Measurements from ENCODE around the gene CHMP6. TPM values are rescaled to one million over a fixed set of nuclear protein-coding genes. Genes with fewer than 3 reads are reported as not detected.

The CHMP6 gene
- total RNA-seq, 2 donors from 2014 or later = 10.4 to 32.3 TPM

- DNase-seq (peak in 1 of 4 donors; percentile 5), ATAC-seq (no peak)
- 94 to 97% methylated on average over 17 of the region's 17 CpGs for WGBS, 2 donors
- peaks cover 0 to 8% of the 10 kb centered on the region in 2 donors for H3K36me3 ChIP-seq (replicated peaks in 1 of 2; ENCODE audit: insufficient read depth in 1 of 2, low read depth in 2 of 2)
- intact Hi-C loops (cut with DNase I) = no loop called here
- no peaks in the 10 kb centered on the region for H3K9me3 ChIP-seq
- H3K4me1 ChIP-seq = no peaks in the 10 kb centered on the region
- no peak overlapping the region for H3K4me3 ChIP-seq
- TF ChIP-seq CTCF (IDR thresholded peaks at IDR 0.05) = no peak
- no peak for TF ChIP-seq POLR2A (IDR thresholded peaks at IDR 0.05)
- H3K27ac ChIP-seq = no peak overlapping the region
- H3K27me3 ChIP-seq = no peaks in the 10 kb centered on the region
These were observed 45.9 kb upstream of the CHMP6 start for GRCh38 chr17:80945736-80946135.

- 95 to 99% methylated on average over 8 of the region's 8 CpGs for WGBS, 2 donors
- H3K9me3 ChIP-seq = no peaks in the 10 kb centered on the region
- no peaks in the 10 kb centered on the region for H3K27me3 ChIP-seq
- ATAC-seq = no peak
- no peaks in the 10 kb centered on the region for H3K4me1 ChIP-seq
- TF ChIP-seq CTCF (IDR thresholded peaks at IDR 0.05) = no peak
- no peak for TF ChIP-seq POLR2A (IDR thresholded peaks at IDR 0.05)
- peak in 1 of 4 donors; percentile 1 for DNase-seq
- intact Hi-C loops (cut with DNase I) = no loop called here
- peaks cover 0 to 8% of the 10 kb centered on the region in 2 donors for H3K36me3 ChIP-seq (replicated peaks in 1 of 2; ENCODE audit: insufficient read depth in 1 of 2, low read depth in 2 of 2)
- no peak overlapping the region for H3K27ac ChIP-seq
- no peak overlapping the region for H3K4me3 ChIP-seq
These were observed 45.2 kb upstream of the CHMP6 start for GRCh38 chr17:80946449-80946848.

- Histone ChIP-seq H3K4me3 (no peak overlapping the region), H3K27me3 (no peaks in the 10 kb centered on the region), H3K9me3 (no peaks in the 10 kb centered on the region), H3K27ac (no peak overlapping the region), H3K36me3 (replicated peaks in 1 of 2; ENCODE audit: insufficient read depth in 1 of 2, low read depth in 2 of 2) (peaks cover 0 to 8% of the 10 kb centered on the region in 2 donors), H3K4me1 (no peaks in the 10 kb centered on the region)
- 90 to 94% methylated on average over 19 to 21 of the region's 21 CpGs for WGBS, 2 donors
- ATAC-seq = no peak
- peak in 1 of 4 donors; percentile 2 for DNase-seq
- no peak for TF ChIP-seq POLR2A (IDR thresholded peaks at IDR 0.05)
- TF ChIP-seq CTCF (IDR thresholded peaks at IDR 0.05) = no peak
- intact Hi-C loops (cut with DNase I) = no loop called here
These were observed 44.3 kb upstream of the CHMP6 start for GRCh38 chr17:80947200-80947940.

- DNase-seq (no peak), ATAC-seq (no peak)
- H3K27ac ChIP-seq = no peak overlapping the region
- TF ChIP-seq CTCF (IDR thresholded peaks at IDR 0.05) (no peak), POLR2A (IDR thresholded peaks at IDR 0.05) (no peak)
- H3K4me3 ChIP-seq = no peak overlapping the region
- intact Hi-C loops (cut with DNase I) = no loop called here
- H3K27me3 ChIP-seq = no peaks in the 10 kb centered on the region
- H3K36me3 ChIP-seq (replicated peaks in 1 of 2; ENCODE audit: insufficient read depth in 1 of 2, low read depth in 2 of 2) = peaks cover 0 to 8% of the 10 kb centered on the region in 2 donors
- no peaks in the 10 kb centered on the region for H3K9me3 ChIP-seq
- H3K4me1 ChIP-seq = no peaks in the 10 kb centered on the region
- WGBS, 2 donors = 86 to 92% methylated on average over 23 to 41 of the region's 48 CpGs
These were observed 43.3 kb upstream of the CHMP6 start for GRCh38 chr17:80948019-80948975.
